Liver (tissue), 9 donors: Measurements from ENCODE around the gene CPSF3. TPM values are rescaled to one million over a fixed set of nuclear protein-coding genes. Genes with fewer than 3 reads are reported as not detected.

Source experiments
- DNase-seq: peaks from one replicate; pipeline ENCODE4 v3.0.0-alpha.2; 2017; ENCODE audit warnings: low spot score
- H3K27ac ChIP-seq, 2 donors: one replicate each; pipeline ENCODE4 v1.7.0; 2013; ENCODE audit warnings: inconsistent platforms in 2 of 2, low read length in 2 of 2, control low read depth in 1 of 2, low read depth in 1 of 2, mild to moderate bottlenecking in 1 of 2
- H3K27me3 ChIP-seq, 4 donors: one replicate each; pipeline versions ENCODE4 v1.6.1 to v1.7.0; 2013; ENCODE audit warnings: low read length in 3 of 4, inconsistent platforms in 1 of 4, mild to moderate bottlenecking in 1 of 4, moderate library complexity in 1 of 4; ENCODE audit not compliant: control insufficient read depth in 4 of 4, insufficient read depth in 4 of 4
- H3K36me3 ChIP-seq, 4 donors: one replicate each; pipeline versions ENCODE4 v1.6.1 to v1.7.0; 2013; ENCODE audit warnings: low read length in 3 of 4, mild to moderate bottlenecking in 3 of 4, low read depth in 1 of 4, moderate library complexity in 1 of 4; ENCODE audit not compliant: control insufficient read depth in 4 of 4, insufficient read depth in 3 of 4
- H3K4me1 ChIP-seq, 4 donors: one replicate each; pipeline versions ENCODE4 v1.6.1 to v1.7.0; 2013; ENCODE audit warnings: low read length in 3 of 4, mild to moderate bottlenecking in 3 of 4, moderate library complexity in 1 of 4; ENCODE audit not compliant: control insufficient read depth in 4 of 4, insufficient read depth in 4 of 4
- H3K4me3 ChIP-seq, 3 donors: one replicate each; pipeline versions ENCODE4 v1.6.1 to v1.7.0; 2013; ENCODE audit warnings: low read length in 3 of 3, control low read depth in 1 of 3, low read depth in 1 of 3, mild to moderate bottlenecking in 1 of 3
- H3K9ac ChIP-seq, 2 donors: one replicate each; pipeline ENCODE4 v1.7.0; 2013; ENCODE audit warnings: low read length in 2 of 2, mild to moderate bottlenecking in 2 of 2, moderate library complexity in 2 of 2, control low read depth in 1 of 2, low read depth in 1 of 2
- H3K9me3 ChIP-seq, 4 donors: one replicate each; pipeline versions ENCODE4 v1.6.1 to v1.7.0; 2013; ENCODE audit warnings: low read length in 3 of 4; ENCODE audit not compliant: control insufficient read depth in 4 of 4
- ATF3 ChIP-seq: IDR thresholded peaks from 2 replicates; pipeline ENCODE4 v1.6.1; 2016; ENCODE audit warnings: antibody characterized with exemption
- CTCF ChIP-seq: fragments of 150-350 bp; IDR thresholded peaks from 2 replicates; pipeline ENCODE4 v1.5.1; 2017; ENCODE audit warnings: improper control_type of control experiment, low read depth, low read length; ENCODE audit not compliant: missing input control
- EGR1 ChIP-seq, 2 donors: IDR thresholded peaks; 2 replicates each; pipeline ENCODE4 v1.6.1; 2016 to 2018; ENCODE audit warnings: antibody characterized with exemption in 2 of 2, low read depth in 2 of 2
- FOXA1 ChIP-seq: IDR thresholded peaks from 2 replicates; pipeline ENCODE4 v1.6.1; 2016; ENCODE audit warnings: antibody characterized with exemption
- FOXA2 ChIP-seq: IDR thresholded peaks from 2 replicates; pipeline ENCODE4 v1.6.1; 2016; ENCODE audit warnings: antibody characterized with exemption
- GABPA ChIP-seq, 2 donors: IDR thresholded peaks in 1 of 2; conservative IDR thresholded peaks in 1 of 2; 2 replicates each; pipeline ENCODE4 v1.6.1; 2016; ENCODE audit warnings: antibody characterized with exemption in 2 of 2, mild to moderate bottlenecking in 1 of 2, moderate library complexity in 1 of 2
- HNF4A ChIP-seq, 2 donors: conservative IDR thresholded peaks; 2 replicates each; pipeline ENCODE4 v1.6.1; 2016; ENCODE audit warnings: antibody characterized with exemption in 2 of 2, mild to moderate bottlenecking in 2 of 2
- HNF4G ChIP-seq: IDR thresholded peaks from 2 replicates; pipeline ENCODE4 v1.6.1; 2016; ENCODE audit warnings: antibody characterized with exemption
- JUND ChIP-seq, 2 donors: IDR thresholded peaks; 2 replicates each; pipeline ENCODE4 v1.6.1; 2016; ENCODE audit warnings: antibody characterized with exemption in 2 of 2
- MAX ChIP-seq: IDR thresholded peaks from 2 replicates; pipeline ENCODE4 v1.6.1; 2016; ENCODE audit warnings: antibody characterized with exemption
- NR2F2 ChIP-seq: IDR thresholded peaks from 2 replicates; pipeline ENCODE4 v1.6.1; 2016; ENCODE audit warnings: antibody characterized with exemption
- RAD21 ChIP-seq, 2 donors: IDR thresholded peaks; 2 replicates each; pipeline ENCODE4 v1.6.1; 2016; ENCODE audit warnings: antibody characterized with exemption in 2 of 2, mild to moderate bottlenecking in 2 of 2
- REST ChIP-seq: IDR thresholded peaks from 2 replicates; pipeline ENCODE4 v1.6.1; 2016; ENCODE audit warnings: antibody characterized with exemption, mild to moderate bottlenecking
- RXRA ChIP-seq, 2 donors: IDR thresholded peaks; 2 replicates each; pipeline ENCODE4 v1.6.1; 2017 to 2018; ENCODE audit warnings: antibody characterized with exemption in 2 of 2, mild to moderate bottlenecking in 1 of 2
- SP1 ChIP-seq: IDR thresholded peaks from 2 replicates; pipeline ENCODE4 v1.6.1; 2018; ENCODE audit warnings: antibody characterized with exemption, mild to moderate bottlenecking
- TAF1 ChIP-seq: conservative IDR thresholded peaks from 2 replicates; pipeline ENCODE4 v1.6.1; 2016; ENCODE audit warnings: antibody characterized with exemption, mild to moderate bottlenecking
- YY1 ChIP-seq: IDR thresholded peaks from 2 replicates; pipeline ENCODE4 v1.6.1; 2016; ENCODE audit warnings: antibody characterized with exemption, mild to moderate bottlenecking
- ZBTB33 ChIP-seq: IDR thresholded peaks from 2 replicates; pipeline ENCODE4 v1.6.1; 2016; ENCODE audit warnings: antibody characterized with exemption
- WGBS: extraction: QIAGEN DNeasy Blood & Tissue Kit; methylation state at CpG from one replicate; pipeline ENCODE4 v1.1.7; 2013; 5-methylcytosine and 5-hydroxymethylcytosine counted together
- polyA plus RNA-seq, 2 donors: library from polyadenylated mRNA; stranded (reverse) in 1 of 2; unstranded in 1 of 2; fragments of 200-250 nt in 1 of 2; fragments of >200 nt in 1 of 2; fragmentation: Nextera tagmentation in 1 of 2; extraction: Ambion mirVana in 1 of 2; gene quantifications; one replicate each; pipeline versions ENCODE4 v1.2.1 to v1.2.3, GENCODE V29; 2013 to 2015
- total RNA-seq, 2 donors: library from RNA; depleted of rRNA; stranded (reverse); fragments of >200 nt; gene quantifications; one replicate each; pipeline ENCODE4 v1.2.3, GENCODE V29; 2014
- donor health status: healthy.
- donor health status: healthy.
- donor health status: healthy.
- donor health status: healthy.
- donor health status: healthy.

CPSF3 gene
- total and polyA plus RNA-seq, 4 donors, result 8.7 to 32.2 (median 16.9) TPM

GRCh38 chr2:9490789-9491188, 67.3 kb downstream of the CPSF3 start:
- 93% methylated on average over 2 of the region's 2 CpGs for WGBS
- no peak for TF ChIP-seq ZBTB33
- TF ChIP-seq HNF4G, result no peak
- TF ChIP-seq FOXA1, result no peak
- TF ChIP-seq EGR1 (IDR thresholded peaks at IDR 0.05; ENCODE audit: low read depth in 2 of 2), result no peak
- TF ChIP-seq YY1, result no peak
- TF ChIP-seq TAF1, result no peak
- TF ChIP-seq RXRA (IDR thresholded peaks at IDR 0.05), result no peak
- TF ChIP-seq NR2F2, result no peak
- TF ChIP-seq GABPA (IDR thresholded peaks at IDR 0.05 in 1 of 2, conservative IDR thresholded peaks at IDR 0.05 in 1 of 2), result no peak
- TF ChIP-seq MAX, result no peak
- no peak for TF ChIP-seq FOXA2
- TF ChIP-seq JUND (IDR thresholded peaks at IDR 0.05), result no peak
- no peak for TF ChIP-seq ATF3
- TF ChIP-seq CTCF, result no peak
- no peak for TF ChIP-seq RAD21 (IDR thresholded peaks at IDR 0.05)
- TF ChIP-seq REST, result no peak
- no peak overlapping the region for H3K4me3 ChIP-seq
- H3K4me1 ChIP-seq, result no peaks in the 10 kb centered on the region
- H3K27ac ChIP-seq, result no peak overlapping the region
- no peak for DNase-seq
- H3K36me3 ChIP-seq, result peaks cover 19 to 84% (median 65%) of the 10 kb centered on the region in 4 donors
- H3K9ac ChIP-seq, result no peak overlapping the region
- H3K27me3 ChIP-seq, result no peaks in the 10 kb centered on the region
- H3K9me3 ChIP-seq, result no peaks in the 10 kb centered on the region

GRCh38 chr2:9492927-9493326, 69.5 kb downstream of the CPSF3 start:
- WGBS, result 83% methylated on average over 2 of the region's 2 CpGs
- Histone ChIP-seq H3K4me1 (no peaks in the 10 kb centered on the region), H3K27ac (no peak overlapping the region), H3K4me3 (no peak overlapping the region), H3K9me3 (no peaks in the 10 kb centered on the region), H3K9ac (no peak overlapping the region), H3K36me3 (peaks cover 20 to 78% (median 60%) of the 10 kb centered on the region in 4 donors), H3K27me3 (no peaks in the 10 kb centered on the region)
- no peak for DNase-seq
- TF ChIP-seq TAF1, result no peak
- no peak for TF ChIP-seq RXRA (IDR thresholded peaks at IDR 0.05)
- TF ChIP-seq MAX, result no peak
- no peak for TF ChIP-seq HNF4G
- TF ChIP-seq RAD21 (IDR thresholded peaks at IDR 0.05), result no peak
- no peak for TF ChIP-seq YY1
- no peak for TF ChIP-seq FOXA1
- TF ChIP-seq GABPA (IDR thresholded peaks at IDR 0.05 in 1 of 2, conservative IDR thresholded peaks at IDR 0.05 in 1 of 2), result no peak
- no peak for TF ChIP-seq FOXA2
- no peak for TF ChIP-seq HNF4A (conservative IDR thresholded peaks at IDR 0.05)
- TF ChIP-seq ZBTB33, result no peak
- no peak for TF ChIP-seq ATF3
- no peak for TF ChIP-seq SP1
- no peak for TF ChIP-seq CTCF
- no peak for TF ChIP-seq JUND (IDR thresholded peaks at IDR 0.05)
